ENCODE measurements around the gene C10orf90. TPM values are rescaled to one million over a fixed set of nuclear protein-coding genes. Genes with fewer than 3 reads are reported as not detected.

C10orf90 gene
- total RNA-seq, 1 experiment from 2014 or later = not detected

GRCh38 chr10:126647116-126647515 is 23.4 kb downstream of the C10orf90 start:
- in situ Hi-C loops (cut with HindIII; ENCODE audit: low pct_unique_long_range_greater_than_20kb, low sequenced_read_pairs) = no loop called here
- DNase-seq (ENCODE audit: low read depth) = no peak

- in situ Hi-C loops (cut with HindIII; ENCODE audit: low pct_unique_long_range_greater_than_20kb, low sequenced_read_pairs) = no loop called here
- no peak for DNase-seq (ENCODE audit: low read depth)
Measured at GRCh38 chr10:126646110-126646509, 24.4 kb downstream of the C10orf90 start.

- DNase-seq (ENCODE audit: low read depth) = no peak
- in situ Hi-C loops (cut with HindIII; ENCODE audit: low pct_unique_long_range_greater_than_20kb, low sequenced_read_pairs) = no loop called here
Measured at GRCh38 chr10:126640401-126640800, 30.1 kb downstream of the C10orf90 start.

GRCh38 chr10:126639084-126639483 is 31.4 kb downstream of the C10orf90 start:
- DNase-seq (ENCODE audit: low read depth) = no peak
- in situ Hi-C loops (cut with HindIII; ENCODE audit: low pct_unique_long_range_greater_than_20kb, low sequenced_read_pairs) = no loop called here

- in situ Hi-C loops (cut with HindIII; ENCODE audit: low pct_unique_long_range_greater_than_20kb, low sequenced_read_pairs) = no loop called here
- no peak for DNase-seq (ENCODE audit: low read depth)
Measured at GRCh38 chr10:126638542-126638941, 32.0 kb downstream of the C10orf90 start.

GRCh38 chr10:126637501-126637900 is 33.0 kb downstream of the C10orf90 start:
- no peak for DNase-seq (ENCODE audit: low read depth)
- in situ Hi-C loops (cut with HindIII; ENCODE audit: low pct_unique_long_range_greater_than_20kb, low sequenced_read_pairs) = no loop called here

GRCh38 chr10:126634911-126635310 is 35.6 kb downstream of the C10orf90 start:
- DNase-seq (ENCODE audit: low read depth) = no peak
- in situ Hi-C loops (cut with HindIII; ENCODE audit: low pct_unique_long_range_greater_than_20kb, low sequenced_read_pairs) = no loop called here

GRCh38 chr10:126634347-126634746 is 36.1 kb downstream of the C10orf90 start:
- no peak for DNase-seq (ENCODE audit: low read depth)
- in situ Hi-C loops (cut with HindIII; ENCODE audit: low pct_unique_long_range_greater_than_20kb, low sequenced_read_pairs) = no loop called here

GRCh38 chr10:126632705-126633104 is 37.8 kb downstream of the C10orf90 start:
- in situ Hi-C loops (cut with HindIII; ENCODE audit: low pct_unique_long_range_greater_than_20kb, low sequenced_read_pairs) = no loop called here
- no peak for DNase-seq (ENCODE audit: low read depth)

- DNase-seq (ENCODE audit: low read depth) = no peak
- in situ Hi-C loops (cut with HindIII; ENCODE audit: low pct_unique_long_range_greater_than_20kb, low sequenced_read_pairs) = no loop called here
Measured at GRCh38 chr10:126629925-126630624, 40.4 kb downstream of the C10orf90 start.

GRCh38 chr10:126628746-126629145 is 41.7 kb downstream of the C10orf90 start:
- in situ Hi-C loops (cut with HindIII; ENCODE audit: low pct_unique_long_range_greater_than_20kb, low sequenced_read_pairs) = no loop called here
- DNase-seq (ENCODE audit: low read depth) = no peak

- in situ Hi-C loops (cut with HindIII; ENCODE audit: low pct_unique_long_range_greater_than_20kb, low sequenced_read_pairs) = no loop called here
- DNase-seq (ENCODE audit: low read depth) = no peak
Measured at GRCh38 chr10:126621846-126622245, 48.6 kb downstream of the C10orf90 start.

GRCh38 chr10:126618466-126618865 is 52.0 kb downstream of the C10orf90 start:
- in situ Hi-C loops (cut with HindIII; ENCODE audit: low pct_unique_long_range_greater_than_20kb, low sequenced_read_pairs) = no loop called here
- no peak for DNase-seq (ENCODE audit: low read depth)

GRCh38 chr10:126617733-126618132 is 52.8 kb downstream of the C10orf90 start:
- in situ Hi-C loops (cut with HindIII; ENCODE audit: low pct_unique_long_range_greater_than_20kb, low sequenced_read_pairs) = no loop called here
- no peak for DNase-seq (ENCODE audit: low read depth)

GRCh38 chr10:126617208-126617607 is 53.3 kb downstream of the C10orf90 start:
- no peak for DNase-seq (ENCODE audit: low read depth)
- in situ Hi-C loops (cut with HindIII; ENCODE audit: low pct_unique_long_range_greater_than_20kb, low sequenced_read_pairs) = no loop called here

GRCh38 chr10:126616737-126617136 is 53.8 kb downstream of the C10orf90 start:
- no peak for DNase-seq (ENCODE audit: low read depth)

GRCh38 chr10:126611303-126611702 is 59.2 kb downstream of the C10orf90 start:
- DNase-seq (ENCODE audit: low read depth) = no peak
- in situ Hi-C loops (cut with HindIII; ENCODE audit: low pct_unique_long_range_greater_than_20kb, low sequenced_read_pairs) = no loop called here

More at GRCh38 chr10:126616737-126617136, 53.8 kb downstream of the C10orf90 start:
- in situ Hi-C loops (cut with HindIII; ENCODE audit: low pct_unique_long_range_greater_than_20kb, low sequenced_read_pairs) = no loop called here

- DNase-seq (ENCODE audit: low read depth) = no peak
- in situ Hi-C loops (cut with HindIII; ENCODE audit: low pct_unique_long_range_greater_than_20kb, low sequenced_read_pairs) = no loop called here
Measured at GRCh38 chr10:126609566-126609965, 60.9 kb downstream of the C10orf90 start.

- in situ Hi-C loops (cut with HindIII; ENCODE audit: low pct_unique_long_range_greater_than_20kb, low sequenced_read_pairs) = no loop called here
- no peak for DNase-seq (ENCODE audit: low read depth)
Measured at GRCh38 chr10:126599949-126600682, 70.4 kb downstream of the C10orf90 start.

- peak; percentile 10 for DNase-seq (ENCODE audit: low read depth)
- in situ Hi-C loops (cut with HindIII; ENCODE audit: low pct_unique_long_range_greater_than_20kb, low sequenced_read_pairs) = no loop called here
Measured at GRCh38 chr10:126598009-126598408, 72.5 kb downstream of the C10orf90 start.

All from Caki2 (cell line).